ENCODE results near the gene INSYN2B.

- TF ChIP-seq, protein P1, sequence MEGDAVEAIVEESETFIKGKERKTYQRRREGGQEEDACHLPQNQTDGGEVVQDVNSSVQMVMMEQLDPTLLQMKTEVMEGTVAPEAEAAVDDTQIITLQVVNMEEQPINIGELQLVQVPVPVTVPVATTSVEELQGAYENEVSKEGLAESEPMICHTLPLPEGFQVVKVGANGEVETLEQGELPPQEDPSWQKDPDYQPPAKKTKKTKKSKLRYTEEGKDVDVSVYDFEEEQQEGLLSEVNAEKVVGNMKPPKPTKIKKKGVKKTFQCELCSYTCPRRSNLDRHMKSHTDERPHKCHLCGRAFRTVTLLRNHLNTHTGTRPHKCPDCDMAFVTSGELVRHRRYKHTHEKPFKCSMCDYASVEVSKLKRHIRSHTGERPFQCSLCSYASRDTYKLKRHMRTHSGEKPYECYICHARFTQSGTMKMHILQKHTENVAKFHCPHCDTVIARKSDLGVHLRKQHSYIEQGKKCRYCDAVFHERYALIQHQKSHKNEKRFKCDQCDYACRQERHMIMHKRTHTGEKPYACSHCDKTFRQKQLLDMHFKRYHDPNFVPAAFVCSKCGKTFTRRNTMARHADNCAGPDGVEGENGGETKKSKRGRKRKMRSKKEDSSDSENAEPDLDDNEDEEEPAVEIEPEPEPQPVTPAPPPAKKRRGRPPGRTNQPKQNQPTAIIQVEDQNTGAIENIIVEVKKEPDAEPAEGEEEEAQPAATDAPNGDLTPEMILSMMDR (optimal IDR thresholded peaks at IDR 0.05 in 1 of 3, IDR thresholded peaks at IDR 0.05 in 1 of 3, conservative IDR thresholded peaks at IDR 0.05 in 1 of 3; ENCODE audit: extremely low read depth in 1 of 3, insufficient read depth in 2 of 3, low read length in 3 of 3), result no peak
- TF ChIP-seq EZH2 (IDR thresholded peaks at IDR 0.05; ENCODE audit: low read length), result no peak
These were observed 16.0 kb downstream of the INSYN2B start for GRCh38 chr5:169964246-169964645.
